ENCODE results near the gene OPRPN.

OPRPN gene

GRCh38 chr4:70397580-70397979, at the start of gene OPRPN:
TSS of gene OPRPN (plus strand) at chr4:70397940. CDS start at chr4:70399286, 1,346 bp downstream.
- in situ Hi-C loops (cut with HindIII; ENCODE audit: low sequenced_read_pairs): no loop called here
- no peak for DNase-seq (ENCODE audit: low read depth, low spot score)
- no peak for TF ChIP-seq CTCF (IDR thresholded peaks at IDR 0.05; ENCODE audit: low read depth, low read length)
- H3K4me3 ChIP-seq (ENCODE audit: low read depth, low read length): no peak within 1 kb of the TSS

GRCh38 chr4:70356185-70356584, 41.6 kb upstream of the OPRPN start:
- in situ Hi-C loops (cut with HindIII; ENCODE audit: low sequenced_read_pairs): no loop called here
- no peak overlapping the region for H3K4me3 ChIP-seq (ENCODE audit: low read depth, low read length)
- no peak for DNase-seq (ENCODE audit: low read depth, low spot score)
- TF ChIP-seq CTCF (IDR thresholded peaks at IDR 0.05; ENCODE audit: low read depth, low read length): no peak

GRCh38 chr4:70359115-70359661, 38.6 kb upstream of the OPRPN start:
- no peak for TF ChIP-seq CTCF (IDR thresholded peaks at IDR 0.05; ENCODE audit: low read depth, low read length)
- in situ Hi-C loops (cut with HindIII; ENCODE audit: low sequenced_read_pairs): no loop called here
- no peak overlapping the region for H3K4me3 ChIP-seq (ENCODE audit: low read depth, low read length)
- DNase-seq (ENCODE audit: low read depth, low spot score): no peak

- no peak for TF ChIP-seq CTCF (IDR thresholded peaks at IDR 0.05; ENCODE audit: low read depth, low read length)
- in situ Hi-C loops (cut with HindIII; ENCODE audit: low sequenced_read_pairs): no loop called here
- DNase-seq (ENCODE audit: low read depth, low spot score): no peak
Observed at GRCh38 chr4:70360460-70360859, 37.3 kb upstream of the OPRPN start, which contains the start of gene SMR3A. TSS of gene SMR3A (plus strand) at chr4:70360760. CDS start at chr4:70362116, 1,356 bp downstream.

GRCh38 chr4:70364002-70364401, 33.7 kb upstream of the OPRPN start:
- no peak for DNase-seq (ENCODE audit: low read depth, low spot score)
- in situ Hi-C loops (cut with HindIII; ENCODE audit: low sequenced_read_pairs): no loop called here
- TF ChIP-seq CTCF (IDR thresholded peaks at IDR 0.05; ENCODE audit: low read depth, low read length): no peak
- no peak overlapping the region for H3K4me3 ChIP-seq (ENCODE audit: low read depth, low read length)

More at GRCh38 chr4:70360460-70360859, 37.3 kb upstream of the OPRPN start, which contains the start of gene SMR3A:
- H3K4me3 ChIP-seq (ENCODE audit: low read depth, low read length): no peak within 1 kb of the TSS

GRCh38 chr4:70365479-70365878, 32.3 kb upstream of the OPRPN start:
- no peak for DNase-seq (ENCODE audit: low read depth, low spot score)
- H3K4me3 ChIP-seq (ENCODE audit: low read depth, low read length): no peak overlapping the region
- in situ Hi-C loops (cut with HindIII; ENCODE audit: low sequenced_read_pairs): no loop called here
- no peak for TF ChIP-seq CTCF (IDR thresholded peaks at IDR 0.05; ENCODE audit: low read depth, low read length)
